Panc1 (cell line): ENCODE data around the gene HLA-G. TPM values are rescaled to one million over a fixed set of nuclear protein-coding genes. Genes with fewer than 3 reads are reported as not detected.

Experiments used
- ATAC-seq: fragments of 200-7000 bp; cut with Tn5 transposase; 2 replicates; pipeline ENCODE4 v1.9.1; 2020; ENCODE audit warnings: mild to moderate bottlenecking, moderate library complexity
- BruUV-seq: library from RNA; stranded (reverse); fragments of 400-500 nt; replicated peaks from 2 replicates; lab custom pipeline; 2021; lab: Mats Ljungman, UMichigan
- CTCF ChIA-PET: fragments of 300-600 bp; sonication (Branson Sonifier 250); formaldehyde crosslinking; loops from one replicate; lab custom pipeline; 2022; ENCODE audit warnings: antibody characterized with exemption; lab: Charles Lee
- POLR2A ChIA-PET: fragments of 300-600 bp; sonication (Branson Sonifier 250); formaldehyde crosslinking; loops from one replicate; lab custom pipeline; 2022; ENCODE audit warnings: antibody characterized with exemption; lab: Charles Lee
- DNase-seq: peaks from one replicate; pipeline ENCODE4 v3.0.0-alpha.2; 2010; ENCODE audit warnings: low read depth, low spot score
- H3K27ac ChIP-seq: 2 replicates; pipeline ENCODE4 v1.5.1; 2011; ENCODE audit warnings: mild to moderate bottlenecking, low read length, inconsistent platforms
- H3K27me3 ChIP-seq: fragments of 200-500 bp; sonication (Bioruptor generic); 2 replicates; pipeline ENCODE4 v1.6.0; 2014; ENCODE audit warnings: low read length, inconsistent platforms; ENCODE audit not compliant: control insufficient read depth, insufficient read depth
- H3K36me3 ChIP-seq: fragments of 200-500 bp; sonication (Bioruptor generic); 2 replicates; pipeline ENCODE4 v1.5.1; 2014; ENCODE audit warnings: inconsistent platforms, mild to moderate bottlenecking, low read length, moderate library complexity; ENCODE audit not compliant: control insufficient read depth, insufficient read depth
- H3K4me1 ChIP-seq: 2 replicates; pipeline ENCODE4 v1.5.1; 2011; ENCODE audit warnings: inconsistent platforms, mild to moderate bottlenecking, low read length, moderate library complexity; ENCODE audit not compliant: control insufficient read depth, insufficient read depth
- H3K4me3 ChIP-seq, 2 experiments: 2 replicates each; pipeline ENCODE4 v1.5.1; 2011 to 2012; ENCODE audit warnings: low read depth in 2 of 2, low read length in 2 of 2, mild to moderate bottlenecking in 2 of 2, inconsistent platforms in 1 of 2, moderate library complexity in 1 of 2
- H3K9me3 ChIP-seq: fragments of 200-500 bp; sonication (Bioruptor generic); 2 replicates; pipeline ENCODE4 v1.5.1; 2014; ENCODE audit warnings: low read depth, mild to moderate bottlenecking, inconsistent platforms, low read length, moderate library complexity; ENCODE audit not compliant: control insufficient read depth, insufficient read depth
- CTCF ChIP-seq: fragments of 450-650 bp; IDR thresholded peaks from 2 replicates; pipeline ENCODE4 v1.5.1; 2017; ENCODE audit warnings: mild to moderate bottlenecking
- POLR2AphosphoS5 ChIP-seq: IDR thresholded peaks from 2 replicates; pipeline ENCODE4 v1.6.1; 2012; ENCODE audit warnings: mild to moderate bottlenecking, low read depth, low read length, moderate library complexity
- REST ChIP-seq, 2 experiments: IDR thresholded peaks; 2 replicates each; pipeline ENCODE4 v1.6.1; 2011 to 2012; ENCODE audit warnings: low read depth in 2 of 2, control low read depth in 1 of 2, low read length in 1 of 2, mild to moderate bottlenecking in 1 of 2, moderate library complexity in 1 of 2; ENCODE audit not compliant: insufficient read depth in 1 of 2
- SIN3A ChIP-seq: IDR thresholded peaks from 2 replicates; pipeline ENCODE4 v1.6.1; 2012; ENCODE audit warnings: low read depth, mild to moderate bottlenecking, low read length, moderate library complexity, borderline replicate concordance; ENCODE audit not compliant: insufficient read depth
- TCF7L2 ChIP-seq: IDR thresholded peaks from 2 replicates; pipeline ENCODE4 v1.6.1; 2011; ENCODE audit warnings: mild to moderate bottlenecking, low read depth, low read length, inconsistent platforms
- in situ Hi-C: cut with HindIII; loops from 2 replicates; pipeline ENCODE4 v1.10.0; 2016; ENCODE audit warnings: low sequenced_read_pairs, low pct_unique_long_range_greater_than_20kb
- intact Hi-C: fragments of 100-400 bp; cut with micrococcal nuclease; formaldehyde crosslinking; loops from one replicate; pipeline ENCODE4 v1.10.0; 2022; ENCODE audit not compliant: unreplicated experiment
- total RNA-seq: library from RNA; stranded (reverse); gene quantifications from one replicate; pipeline ENCODE4 v1.2.1, GENCODE V29; 2021; ENCODE audit not compliant: unreplicated experiment

The HLA-G gene
- total RNA-seq, 1 experiment from 2014 or later, result 0.62 TPM

GRCh38 chr6:29847871-29848630 lies 20.4 kb downstream of the HLA-G start:
- CTCF ChIA-PET, result interaction anchor here (0.6 to 1.3 kb wide), 2 partner anchors 120 kb away, joined by 3 read pairs; no protein-coding TSS in a partner anchor
- intact Hi-C loops, result loop anchor here (1.0 kb wide), 1 partner anchor 165 kb away; no protein-coding TSS in a partner anchor
- Histone ChIP-seq H3K9me3 (no peaks in the 10 kb centered on the region; the same call in 1 of the 2 replicates), H3K36me3 (no peaks in the 10 kb centered on the region), H3K27me3 (peaks cover 7% of the 10 kb centered on the region), H3K4me1 (no peaks in the 10 kb centered on the region; the same call in 1 of the 2 replicates), H3K4me3 (peak overlapping the region in 1 of 2 experiments; percentile 15; a peak in 1 of 4 replicates), H3K27ac (no peak overlapping the region)
- BruUV-seq, result no TSS peak
- in situ Hi-C loops, result no loop called here
- DNase-seq, result peak; percentile 51
- ATAC-seq, result peak; percentile 98
- POLR2A ChIA-PET, result interaction anchor here (0.6 kb wide), 1 partner anchor 279 kb away, joined by 3 read pairs; no protein-coding TSS in a partner anchor
- TF ChIP-seq CTCF, result peak; percentile 95
- TF ChIP-seq REST (IDR thresholded peaks at IDR 0.05; ENCODE audit: insufficient read depth in 1 of 2, low read depth in 2 of 2, low read length in 1 of 2), result no peak

- H3K9me3 ChIP-seq, result no peaks in the 10 kb centered on the region; the same call in 1 of the 2 replicates
- BruUV-seq, result no TSS peak
- POLR2A ChIA-PET, result no interaction called here
- H3K4me1 ChIP-seq, result no peaks in the 10 kb centered on the region; the same call in 1 of the 2 replicates
- no peak overlapping the region for H3K27ac ChIP-seq
- H3K36me3 ChIP-seq, result no peaks in the 10 kb centered on the region
- no peak for TF ChIP-seq POLR2AphosphoS5
- TF ChIP-seq TCF7L2, result no peak
- no peak for TF ChIP-seq SIN3A
- no peak for TF ChIP-seq REST (IDR thresholded peaks at IDR 0.05; ENCODE audit: insufficient read depth in 1 of 2, low read depth in 2 of 2, low read length in 1 of 2)
- TF ChIP-seq CTCF, result no peak
- in situ Hi-C loops (no loop called here), intact Hi-C loops (no loop called here)
- peaks cover 5% of the 10 kb centered on the region for H3K27me3 ChIP-seq
- H3K4me3 ChIP-seq, result no peak overlapping the region
- CTCF ChIA-PET, result no interaction called here
- ATAC-seq (no peak), DNase-seq (no peak)
Measured at GRCh38 chr6:29850011-29850553, 22.5 kb downstream of the HLA-G start.
